PC-3 (cell line): ENCODE data around the gene KANSL3. TPM values are rescaled to one million over a fixed set of nuclear protein-coding genes. Genes with fewer than 3 reads are reported as not detected.

Source experiments
- ATAC-seq: fragments of 200-7000 bp; cut with Tn5 transposase; 2 replicates; pipeline ENCODE4 v1.9.1; 2020; ENCODE audit warnings: mild to moderate bottlenecking, moderate library complexity
- BruUV-seq: library from RNA; stranded (reverse); fragments of 400-500 nt; replicated peaks from 2 replicates; lab custom pipeline; 2021; lab: Mats Ljungman, UMichigan
- CTCF ChIA-PET: fragments of 300-600 bp; sonication (Branson Sonifier 250); formaldehyde crosslinking; loops from one replicate; lab custom pipeline; 2022; ENCODE audit warnings: antibody characterized with exemption; lab: Charles Lee
- POLR2A ChIA-PET: fragments of 300-600 bp; sonication (Branson Sonifier 250); formaldehyde crosslinking; loops from one replicate; lab custom pipeline; 2022; ENCODE audit warnings: antibody characterized with exemption; ENCODE audit not compliant: unreplicated experiment; lab: Charles Lee
- DNase-seq: peaks from one replicate; pipeline ENCODE4 v3.0.0-alpha.2; 2015
- H2AFZ ChIP-seq: fragments of 300-600 bp; sonication (generic); 2 replicates; pipeline ENCODE4 v1.6.0; 2016; ENCODE audit warnings: antibody characterized with exemption, low read length
- H3F3A ChIP-seq: fragments of 300-600 bp; sonication (generic); one replicate; pipeline ENCODE4 v1.6.0; 2017; ENCODE audit warnings: antibody characterized with exemption, low read length, control low read depth, mild to moderate bottlenecking; ENCODE audit not compliant: unreplicated experiment
- H3K27ac ChIP-seq: fragments of 300-600 bp; sonication (generic); 2 replicates; pipeline ENCODE4 v1.5.1; 2016; ENCODE audit warnings: mild to moderate bottlenecking, low read length
- H3K27me3 ChIP-seq: fragments of 300-600 bp; sonication (generic); 2 replicates; pipeline ENCODE4 v1.6.1; 2016; ENCODE audit warnings: low read length, mixed read lengths
- H3K36me3 ChIP-seq: fragments of 300-600 bp; sonication (generic); 2 replicates; pipeline ENCODE4 v1.6.1; 2016; ENCODE audit warnings: low read depth, mixed run types, low read length, mixed read lengths
- H3K4me1 ChIP-seq: fragments of 300-600 bp; sonication (generic); 2 replicates; pipeline ENCODE4 v1.5.1; 2016; ENCODE audit warnings: low read length; ENCODE audit not compliant: insufficient read depth
- H3K4me2 ChIP-seq: fragments of 300-600 bp; sonication (generic); 2 replicates; pipeline ENCODE4 v1.6.0; 2016; ENCODE audit warnings: low read length
- H3K4me3 ChIP-seq: fragments of 300-600 bp; sonication (generic); 2 replicates; pipeline ENCODE4 v1.5.1; 2016; ENCODE audit warnings: mild to moderate bottlenecking, low read length, mixed read lengths
- H3K79me2 ChIP-seq: fragments of 300-600 bp; sonication (generic); 2 replicates; pipeline ENCODE4 v1.6.1; 2017; ENCODE audit warnings: low read length, mixed read lengths
- H3K9ac ChIP-seq: fragments of 300-600 bp; sonication (generic); 2 replicates; pipeline ENCODE4 v1.6.0; 2016; ENCODE audit warnings: mild to moderate bottlenecking, low read length
- H3K9me2 ChIP-seq: fragments of 300-600 bp; sonication (generic); replicated peaks from 2 replicates; pipeline ENCODE4 v1.6.1; 2016; ENCODE audit warnings: mixed run types, low read length, mixed read lengths
- H3K9me3 ChIP-seq: fragments of 300-600 bp; sonication (generic); 2 replicates; pipeline ENCODE4 v1.6.1; 2016; ENCODE audit warnings: low read length, mixed read lengths
- H4K20me1 ChIP-seq: fragments of 300-600 bp; sonication (generic); 2 replicates; pipeline ENCODE4 v1.6.1; 2016; ENCODE audit warnings: low read length, mixed read lengths
- CTCF ChIP-seq: fragments of 300-600 bp; sonication (generic); conservative IDR thresholded peaks from 2 replicates; pipeline ENCODE4 v1.5.1; 2017; ENCODE audit warnings: antibody characterized with exemption, low read depth, mild to moderate bottlenecking, low read length
- EZH2 ChIP-seq: fragments of 300-600 bp; sonication (generic); IDR thresholded peaks from one replicate; pipeline ENCODE4 v1.6.1; 2017; ENCODE audit warnings: antibody characterized with exemption, mild to moderate bottlenecking, low read length; ENCODE audit not compliant: unreplicated experiment
- EZH2phosphoT487 ChIP-seq: fragments of 300-600 bp; sonication (generic); IDR thresholded peaks from 2 replicates; pipeline ENCODE4 v1.6.1; 2018; ENCODE audit warnings: mild to moderate bottlenecking, antibody characterized with exemption, low read length, borderline replicate concordance
- intact Hi-C: fragments of 100-400 bp; cut with micrococcal nuclease; formaldehyde crosslinking; loops from 2 replicates; pipeline ENCODE4 v1.9.0; 2023
- total RNA-seq: library from RNA; depleted of rRNA; stranded (reverse); fragments of >200 nt; gene quantifications from 2 replicates; pipeline ENCODE4 v1.2.3, GENCODE V29; 2014

KANSL3 gene
- total RNA-seq, 1 experiment from 2014 or later, result 30.6 TPM

- ChIA-PET CTCF (interaction anchor here (0.6 kb wide), 1 partner anchor 182 kb away, joined by 5 read pairs; no protein-coding TSS in a partner anchor), POLR2A (no interaction called here)
- Histone ChIP-seq H3F3A (no peaks in the 10 kb centered on the region), H3K9me2 (no peaks in the 10 kb centered on the region), H3K36me3 (peaks cover 84% of the 10 kb centered on the region), H3K9ac (no peak overlapping the region), H4K20me1 (no peaks in the 10 kb centered on the region), H3K4me2 (no peak overlapping the region), H3K9me3 (no peaks in the 10 kb centered on the region), H3K27ac (no peak overlapping the region), H3K4me1 (no peaks in the 10 kb centered on the region), H3K4me3 (no peak overlapping the region), H3K79me2 (no peaks in the 10 kb centered on the region), H2AFZ (no peak overlapping the region), H3K27me3 (no peaks in the 10 kb centered on the region)
- DNase-seq (peak; percentile 42), ATAC-seq (peak; percentile 33)
- intact Hi-C loops, result no loop called here
- BruUV-seq, result no TSS peak
- TF ChIP-seq EZH2 (no peak), CTCF (peak; percentile 46), EZH2phosphoT487 (no peak)
Observed at GRCh38 chr2:96602330-96602823, 35.7 kb downstream of the KANSL3 start.

GRCh38 chr2:96601382-96602292 is 36.5 kb downstream of the KANSL3 start:
- no peak for ATAC-seq

More at GRCh38 chr2:96601382-96602292, 36.5 kb downstream of the KANSL3 start:
- Histone ChIP-seq H3K9me3 (no peaks in the 10 kb centered on the region), H3K4me3 (no peak overlapping the region), H4K20me1 (no peaks in the 10 kb centered on the region), H3K27me3 (no peaks in the 10 kb centered on the region), H3K4me2 (no peak overlapping the region), H3K4me1 (no peaks in the 10 kb centered on the region), H3K27ac (no peak overlapping the region), H3F3A (no peaks in the 10 kb centered on the region), H3K79me2 (no peaks in the 10 kb centered on the region), H3K9ac (no peak overlapping the region), H3K36me3 (peaks cover 83% of the 10 kb centered on the region), H3K9me2 (no peaks in the 10 kb centered on the region), H2AFZ (no peak overlapping the region)
- ChIA-PET POLR2A (no interaction called here), CTCF (no interaction called here)
- intact Hi-C loops, result no loop called here
- BruUV-seq, result no TSS peak
- no peak for TF ChIP-seq CTCF
- no peak for TF ChIP-seq EZH2
- no peak for TF ChIP-seq EZH2phosphoT487
- DNase-seq, result no peak
